Measurements from ENCODE around the gene LPCAT2.
A peak's percentile ranks its signal among the peaks of the same experiment; 100 is the strongest.

The LPCAT2 gene

DNA sequence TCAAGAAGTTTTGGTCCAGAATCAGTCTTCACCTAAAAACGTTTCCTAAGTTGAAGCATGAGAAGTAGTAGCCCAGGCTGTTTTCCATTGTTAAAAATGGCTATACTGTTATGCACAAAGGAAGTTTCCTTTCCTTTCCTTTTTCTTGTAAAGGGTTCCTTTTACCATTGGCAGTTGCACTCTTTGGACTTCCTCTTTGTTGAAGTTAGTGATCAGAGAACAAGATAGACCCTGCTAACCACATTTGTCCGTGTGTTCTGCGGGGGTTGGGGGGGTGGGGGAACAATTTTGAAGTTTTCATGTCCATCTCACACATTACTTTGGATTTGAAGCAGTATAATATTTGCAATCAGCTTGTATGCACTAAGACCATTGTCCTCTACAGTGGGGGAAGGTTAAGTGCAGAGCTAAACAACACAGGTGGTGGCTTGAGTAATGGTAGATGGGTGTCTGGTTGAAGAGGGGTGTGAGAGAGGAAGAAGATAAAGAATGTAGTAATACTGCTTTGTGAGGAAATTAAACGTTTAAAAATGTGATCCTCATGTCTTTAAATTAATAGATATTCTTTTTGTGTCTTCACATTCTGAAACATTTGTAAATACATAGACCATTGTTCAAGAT, 1.4 kb downstream of the LPCAT2 start:
- no peak for DNase-seq (ENCODE audit: low read depth)
- H3K4me3 ChIP-seq (ENCODE audit: low read depth, low read length) = no peak overlapping the region
- no peak for TF ChIP-seq CTCF (conservative IDR thresholded peaks at IDR 0.05; ENCODE audit: low read depth, low read length)

DNA sequence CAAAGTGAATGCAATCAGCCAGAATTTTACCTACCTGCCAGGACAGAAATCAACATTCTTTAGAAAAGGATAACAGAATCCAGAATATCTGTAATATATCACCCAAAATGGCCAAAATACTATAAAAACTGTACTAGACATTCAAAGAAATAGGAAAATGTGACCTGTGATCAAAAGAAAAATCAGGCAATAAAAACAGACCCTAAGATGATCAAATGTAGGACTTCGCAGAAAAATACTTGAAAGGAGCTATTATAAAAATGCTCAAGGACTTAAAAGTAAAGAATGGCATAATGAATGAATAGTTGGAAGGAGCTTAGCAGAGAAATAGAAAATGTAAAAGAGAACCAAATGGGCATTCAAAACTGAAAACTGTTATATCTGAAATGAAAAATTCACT, 4.1 kb downstream of the LPCAT2 start:
- no peak for TF ChIP-seq CTCF (conservative IDR thresholded peaks at IDR 0.05; ENCODE audit: low read depth, low read length)
- H3K4me3 ChIP-seq (ENCODE audit: low read depth, low read length) = no peak overlapping the region
- DNase-seq (ENCODE audit: low read depth) = no peak

DNA sequence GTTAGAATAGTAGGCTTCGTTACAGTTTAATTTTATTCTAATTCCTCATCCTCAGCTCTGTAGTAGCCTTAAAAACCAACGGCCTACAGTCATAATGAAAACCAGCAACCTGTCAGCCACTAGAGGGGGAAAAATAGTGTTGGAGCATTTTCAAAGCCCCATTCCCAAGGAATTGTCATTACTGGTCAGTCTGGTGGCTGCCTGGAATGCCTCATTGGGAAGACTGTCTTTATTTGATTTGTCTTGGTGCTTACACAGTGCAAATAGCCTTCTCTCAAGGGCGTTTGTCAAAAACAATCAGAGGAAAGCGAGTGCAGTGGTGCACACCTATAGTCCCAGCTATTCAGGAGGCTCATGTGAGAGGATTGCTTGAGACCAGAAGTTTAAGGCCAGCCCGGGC, 4.7 kb downstream of the LPCAT2 start:
- peak; percentile 14 for TF ChIP-seq CTCF (conservative IDR thresholded peaks at IDR 0.05; ENCODE audit: low read depth, low read length)
- no peak for DNase-seq (ENCODE audit: low read depth)
- H3K4me3 ChIP-seq (ENCODE audit: low read depth, low read length) = no peak overlapping the region

DNA sequence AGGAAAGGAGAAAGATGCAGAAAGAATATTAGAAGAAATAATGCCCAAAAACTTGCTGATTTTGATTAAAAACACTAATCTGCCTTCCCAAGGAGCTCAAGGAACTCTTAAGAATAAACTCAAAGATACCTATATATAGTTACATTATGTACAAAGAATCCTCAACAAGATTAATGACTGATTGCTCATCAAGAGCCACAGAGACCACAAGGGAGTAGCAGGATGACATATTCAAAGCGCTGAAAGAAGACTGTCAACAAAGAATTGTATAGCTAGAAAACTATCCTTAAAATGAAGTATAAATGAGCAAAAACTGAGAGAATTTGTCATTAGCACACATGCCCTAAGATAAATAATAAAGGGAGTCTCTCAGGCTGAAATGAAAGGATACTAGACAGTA, 6.2 kb downstream of the LPCAT2 start:
- H3K4me3 ChIP-seq (ENCODE audit: low read depth, low read length) = no peak overlapping the region
- no peak for TF ChIP-seq CTCF (conservative IDR thresholded peaks at IDR 0.05; ENCODE audit: low read depth, low read length)
- DNase-seq (ENCODE audit: low read depth) = peak; percentile 33

GRCh38 chr16:55521792-55522191, 12.9 kb downstream of the LPCAT2 start:
- no peak overlapping the region for H3K4me3 ChIP-seq (ENCODE audit: low read depth, low read length)
- DNase-seq (ENCODE audit: low read depth) = no peak
- no peak for TF ChIP-seq CTCF (conservative IDR thresholded peaks at IDR 0.05; ENCODE audit: low read depth, low read length)

GRCh38 chr16:55526441-55526840, 17.6 kb downstream of the LPCAT2 start:
- no peak for TF ChIP-seq CTCF (conservative IDR thresholded peaks at IDR 0.05; ENCODE audit: low read depth, low read length)
- H3K4me3 ChIP-seq (ENCODE audit: low read depth, low read length) = no peak overlapping the region

GRCh38 chr16:55527885-55528284, 19.0 kb downstream of the LPCAT2 start:
- no peak for TF ChIP-seq CTCF (conservative IDR thresholded peaks at IDR 0.05; ENCODE audit: low read depth, low read length)
- DNase-seq (ENCODE audit: low read depth) = no peak
- no peak overlapping the region for H3K4me3 ChIP-seq (ENCODE audit: low read depth, low read length)

More at GRCh38 chr16:55526441-55526840, 17.6 kb downstream of the LPCAT2 start:
- DNase-seq (ENCODE audit: low read depth) = no peak

Data from choroid plexus epithelial cell (primary cell).